ENCODE results near the gene TOE1. TPM values are rescaled to one million over a fixed set of nuclear protein-coding genes. Genes with fewer than 3 reads are reported as not detected.

The TOE1 gene
- total RNA-seq, 1 experiment from 2014 or later: 18.2 TPM

GRCh38 chr1:45321444-45321843 lies 18.5 kb upstream of the TOE1 start:
- no peaks in the 10 kb centered on the region for H3K9me3 ChIP-seq (ENCODE audit: low read length)
- no peaks in the 10 kb centered on the region for H3F3A ChIP-seq (ENCODE audit: low read length, unreplicated experiment)
- TF ChIP-seq CTCF (conservative IDR thresholded peaks at IDR 0.05; ENCODE audit: low read depth, low read length): no peak
- no peak for TF ChIP-seq EZH2 (IDR thresholded peaks at IDR 0.05; ENCODE audit: low read length, unreplicated experiment)
- TF ChIP-seq EZH2phosphoT487 (IDR thresholded peaks at IDR 0.05; ENCODE audit: borderline replicate concordance, low read length): no peak
- POLR2A ChIA-PET (ENCODE audit: unreplicated experiment): no interaction called here
- H3K27ac ChIP-seq (ENCODE audit: low read length): no peak overlapping the region
- no peak overlapping the region for H2AFZ ChIP-seq (ENCODE audit: low read length)
- H3K27me3 ChIP-seq (ENCODE audit: low read length): no peaks in the 10 kb centered on the region
- no peak for ATAC-seq
- no peaks in the 10 kb centered on the region for H3K36me3 ChIP-seq (ENCODE audit: low read depth, low read length)
- H3K79me2 ChIP-seq (ENCODE audit: low read length): no peaks in the 10 kb centered on the region
- DNase-seq: no peak
- H3K4me3 ChIP-seq (ENCODE audit: low read length): no peak overlapping the region
- CTCF ChIA-PET: no interaction called here
- no peak overlapping the region for H3K9ac ChIP-seq (ENCODE audit: low read length)
- H3K9me2 ChIP-seq (replicated peaks; ENCODE audit: low read length): no peaks in the 10 kb centered on the region
- H3K4me1 ChIP-seq (ENCODE audit: insufficient read depth, low read length): no peaks in the 10 kb centered on the region
- H3K4me2 ChIP-seq (ENCODE audit: low read length): no peak overlapping the region
- intact Hi-C loops (cut with micrococcal nuclease): no loop called here
- BruUV-seq (replicated peaks): no TSS peak
- H4K20me1 ChIP-seq (ENCODE audit: low read length): no peaks in the 10 kb centered on the region

DNA sequence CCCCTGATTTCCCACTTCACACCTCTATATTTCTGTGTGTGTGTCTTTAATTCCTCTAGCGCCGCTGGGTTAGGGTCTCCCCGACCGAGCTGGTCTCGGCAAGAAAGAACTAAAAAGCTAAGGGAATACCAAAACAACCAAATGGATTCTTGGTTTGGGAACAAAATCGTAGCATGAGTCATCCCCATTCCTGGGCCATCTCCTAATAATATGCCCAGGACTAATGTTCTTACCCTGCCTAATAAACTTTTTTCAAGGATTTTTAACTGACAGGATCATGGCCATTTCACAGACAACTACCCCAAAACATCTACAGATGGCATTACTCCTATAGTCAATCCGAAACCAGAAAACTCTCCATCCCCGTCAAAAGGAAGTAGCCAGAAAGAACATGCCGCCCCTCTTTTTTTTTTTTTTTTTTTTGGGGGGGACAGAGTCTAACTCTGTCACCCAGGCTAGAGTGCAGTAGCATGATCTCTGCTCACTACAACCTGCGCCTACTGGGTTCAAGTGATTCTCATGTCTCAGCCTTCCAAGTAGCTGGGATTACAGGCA lies 17.4 kb upstream of the TOE1 start:
- no peaks in the 10 kb centered on the region for H3K9me3 ChIP-seq (ENCODE audit: low read length)
- H3K4me3 ChIP-seq (ENCODE audit: low read length): no peak overlapping the region
- H3K36me3 ChIP-seq (ENCODE audit: low read depth, low read length): no peaks in the 10 kb centered on the region
- no peak overlapping the region for H2AFZ ChIP-seq (ENCODE audit: low read length)
- TF ChIP-seq EZH2phosphoT487 (IDR thresholded peaks at IDR 0.05; ENCODE audit: borderline replicate concordance, low read length) (no peak), EZH2 (IDR thresholded peaks at IDR 0.05; ENCODE audit: low read length, unreplicated experiment) (no peak), CTCF (conservative IDR thresholded peaks at IDR 0.05; ENCODE audit: low read depth, low read length) (no peak)
- H3K9me2 ChIP-seq (replicated peaks; ENCODE audit: low read length): no peaks in the 10 kb centered on the region
- no peak overlapping the region for H3K4me2 ChIP-seq (ENCODE audit: low read length)
- no TSS peak for BruUV-seq (replicated peaks)
- no peak overlapping the region for H3K9ac ChIP-seq (ENCODE audit: low read length)
- no peak for DNase-seq
- H3K4me1 ChIP-seq (ENCODE audit: insufficient read depth, low read length): no peaks in the 10 kb centered on the region
- ChIA-PET CTCF (no interaction called here), POLR2A (ENCODE audit: unreplicated experiment) (no interaction called here)
- no peaks in the 10 kb centered on the region for H3K27me3 ChIP-seq (ENCODE audit: low read length)
- no peaks in the 10 kb centered on the region for H3K79me2 ChIP-seq (ENCODE audit: low read length)
- H3F3A ChIP-seq (ENCODE audit: low read length, unreplicated experiment): no peaks in the 10 kb centered on the region
- no peak overlapping the region for H3K27ac ChIP-seq (ENCODE audit: low read length)
- intact Hi-C loops (cut with micrococcal nuclease): no loop called here
- H4K20me1 ChIP-seq (ENCODE audit: low read length): no peaks in the 10 kb centered on the region
- no peak for ATAC-seq

GRCh38 chr1:45325851-45326506 lies 14.0 kb upstream of the TOE1 start:
- ChIA-PET POLR2A (ENCODE audit: unreplicated experiment) (no interaction called here), CTCF (no interaction called here)
- H3K9me3 ChIP-seq (ENCODE audit: low read length): no peaks in the 10 kb centered on the region
- H3K27me3 ChIP-seq (ENCODE audit: low read length): no peaks in the 10 kb centered on the region
- no peaks in the 10 kb centered on the region for H3K79me2 ChIP-seq (ENCODE audit: low read length)
- no peak overlapping the region for H2AFZ ChIP-seq (ENCODE audit: low read length)
- H3K4me3 ChIP-seq (ENCODE audit: low read length): no peak overlapping the region
- no peak overlapping the region for H3K4me2 ChIP-seq (ENCODE audit: low read length)
- ATAC-seq (no peak), DNase-seq (no peak)
- intact Hi-C loops (cut with micrococcal nuclease): no loop called here
- H3K9me2 ChIP-seq (replicated peaks; ENCODE audit: low read length): no peaks in the 10 kb centered on the region
- no peaks in the 10 kb centered on the region for H4K20me1 ChIP-seq (ENCODE audit: low read length)
- BruUV-seq (replicated peaks): no TSS peak
- no peak overlapping the region for H3K27ac ChIP-seq (ENCODE audit: low read length)
- TF ChIP-seq EZH2 (IDR thresholded peaks at IDR 0.05; ENCODE audit: low read length, unreplicated experiment) (no peak), CTCF (conservative IDR thresholded peaks at IDR 0.05; ENCODE audit: low read depth, low read length) (no peak), EZH2phosphoT487 (IDR thresholded peaks at IDR 0.05; ENCODE audit: borderline replicate concordance, low read length) (no peak)
- no peak overlapping the region for H3K9ac ChIP-seq (ENCODE audit: low read length)
- no peaks in the 10 kb centered on the region for H3K36me3 ChIP-seq (ENCODE audit: low read depth, low read length)
- peaks cover 9% of the 10 kb centered on the region for H3K4me1 ChIP-seq (ENCODE audit: insufficient read depth, low read length)
- no peaks in the 10 kb centered on the region for H3F3A ChIP-seq (ENCODE audit: low read length, unreplicated experiment)
